ENCODE results near the gene AOPEP.
"Not testable (repeated sequence)": the region's sequence is repeated elsewhere in the genome, so short reads cannot be mapped to it uniquely, and the experiment has no call there.

Gene AOPEP

GRCh38 chr9:94941211-94941875 lies 214.8 kb downstream of the AOPEP start:
- no peak for DNase-seq

GRCh38 chr9:94944626-94945025 lies 218.1 kb downstream of the AOPEP start:
- DNase-seq: no peak

GRCh38 chr9:94945197-94946144 lies 219.0 kb downstream of the AOPEP start:
- DNase-seq: no peak

- DNase-seq: no peak
Observed at GRCh38 chr9:94946256-94946655, 219.8 kb downstream of the AOPEP start.

GRCh38 chr9:94948567-94949235 lies 222.2 kb downstream of the AOPEP start:
- no peak for DNase-seq

GRCh38 chr9:94949370-94949769 lies 222.9 kb downstream of the AOPEP start:
- peak in 1 of 2 experiments; percentile 46 for DNase-seq

- DNase-seq: no peak
Observed at GRCh38 chr9:94950040-94950578, 223.6 kb downstream of the AOPEP start.

GRCh38 chr9:94950579-94951323 lies 224.3 kb downstream of the AOPEP start:
- no peak for DNase-seq

- no peak for DNase-seq
Observed at GRCh38 chr9:94951324-94952135, 225.0 kb downstream of the AOPEP start.

GRCh38 chr9:94952565-94953373 lies 226.3 kb downstream of the AOPEP start:
- no peak for DNase-seq

- DNase-seq: no peak
Observed at GRCh38 chr9:94956731-94957130, 230.2 kb downstream of the AOPEP start.

- no peak for DNase-seq
Observed at GRCh38 chr9:94960964-94961363, 234.5 kb downstream of the AOPEP start.

- DNase-seq: no peak
Observed at GRCh38 chr9:94961870-94962269, 235.4 kb downstream of the AOPEP start.

GRCh38 chr9:94965631-94966030 lies 239.1 kb downstream of the AOPEP start:
- not testable (repeated sequence) for DNase-seq

GRCh38 chr9:94966046-94966445 lies 239.5 kb downstream of the AOPEP start:
- DNase-seq: not testable (repeated sequence)

GRCh38 chr9:94967482-94967881 lies 241.0 kb downstream of the AOPEP start:
- no peak for DNase-seq

GRCh38 chr9:94971378-94972131 lies 245.1 kb downstream of the AOPEP start:
- peak in 1 of 2 experiments; percentile 29 for DNase-seq

GRCh38 chr9:94973451-94973941 lies 247.0 kb downstream of the AOPEP start:
- DNase-seq: peak in 1 of 2 experiments; percentile 32

GRCh38 chr9:94974154-94974879 lies 247.8 kb downstream of the AOPEP start:
- no peak for DNase-seq
